NCI-H748 treated with DMSO at 0.1 percent for 48 hours (cell line): ENCODE data around the gene FHOD1.

Experiments used
- DNase-seq: peaks from one replicate; lab custom pipeline; 2025; lab: John Stamatoyannopoulos, UW

FHOD1 gene

DNA sequence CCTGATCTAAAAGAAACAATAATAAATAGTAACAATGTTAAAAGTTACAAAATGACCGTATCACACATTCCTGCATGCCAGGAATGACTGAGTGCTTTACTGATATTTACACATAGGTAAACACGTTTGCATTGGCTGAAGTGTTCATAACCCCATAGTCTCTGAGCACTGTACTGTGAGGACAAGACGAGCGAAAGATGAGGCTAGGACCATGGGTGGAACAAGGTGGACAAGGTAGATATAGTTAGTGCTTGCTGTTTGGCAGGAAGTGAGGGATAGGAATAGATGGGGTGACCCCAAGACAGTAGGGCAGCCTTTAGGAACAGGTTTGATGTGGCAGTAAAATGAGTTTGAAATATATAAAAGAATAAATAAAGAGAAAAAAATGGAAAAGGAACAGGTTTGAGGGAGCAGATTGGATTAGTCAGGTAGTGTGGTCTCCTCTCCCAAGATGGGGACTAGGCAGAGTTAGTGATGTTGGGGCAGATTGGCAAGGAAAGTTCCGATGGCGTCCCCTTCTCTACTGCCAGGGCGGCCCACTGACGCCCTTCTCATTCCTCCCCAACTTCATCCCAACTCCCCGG lies 55.8 kb downstream of the FHOD1 start:
- no peak for DNase-seq

GRCh38 chr16:67190448-67191399 lies 56.6 kb downstream of the FHOD1 start:
- no peak for DNase-seq

DNA sequence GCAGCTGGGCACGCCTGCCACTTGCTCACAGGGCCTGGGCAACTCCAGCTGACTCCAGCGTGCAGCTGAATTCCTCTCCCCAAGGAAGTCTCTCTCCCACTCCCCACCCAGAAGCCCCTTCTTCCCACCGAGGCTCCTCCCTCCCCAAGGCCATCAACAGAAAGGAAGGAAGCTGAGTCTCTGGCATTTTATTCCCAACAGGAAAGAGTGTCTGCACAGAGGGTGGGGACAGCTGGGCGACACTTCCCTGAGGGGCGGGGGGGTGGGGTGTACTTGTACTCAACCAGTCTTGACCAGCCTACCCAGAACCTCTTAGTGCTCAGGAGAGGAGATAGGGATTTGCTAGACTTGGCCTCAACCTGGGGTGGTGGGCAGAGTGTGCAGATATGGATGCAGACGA lies 57.2 kb downstream of the FHOD1 start, which contains the start of gene EXOC3L1:
Gene EXOC3L1, minus strand, starts transcription at position 96 of the 400 bp plus-strand sequence. CDS start 460 bp downstream, outside the sequence.
- no peak for DNase-seq

DNA sequence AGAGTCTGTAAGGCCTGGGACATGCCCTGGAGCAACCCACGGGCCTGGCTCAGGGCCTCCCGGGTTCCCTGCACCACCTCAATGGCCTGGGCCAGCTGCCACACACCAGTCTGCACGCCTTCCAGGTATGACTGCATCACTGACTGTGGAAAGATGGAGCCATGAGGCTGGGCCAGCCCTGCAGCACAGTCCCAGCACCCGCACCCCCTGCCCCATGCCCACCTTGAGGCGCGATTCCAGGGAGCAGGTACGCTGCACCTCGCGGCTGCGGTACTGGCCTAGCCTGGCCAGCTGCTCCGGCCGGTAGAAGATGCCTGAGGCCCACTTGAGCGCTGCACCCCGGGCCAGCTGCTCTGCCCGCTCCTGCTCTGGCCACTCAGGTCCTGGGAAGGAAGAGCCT lies 58.5 kb downstream of the FHOD1 start:
- no peak for DNase-seq

DNA sequence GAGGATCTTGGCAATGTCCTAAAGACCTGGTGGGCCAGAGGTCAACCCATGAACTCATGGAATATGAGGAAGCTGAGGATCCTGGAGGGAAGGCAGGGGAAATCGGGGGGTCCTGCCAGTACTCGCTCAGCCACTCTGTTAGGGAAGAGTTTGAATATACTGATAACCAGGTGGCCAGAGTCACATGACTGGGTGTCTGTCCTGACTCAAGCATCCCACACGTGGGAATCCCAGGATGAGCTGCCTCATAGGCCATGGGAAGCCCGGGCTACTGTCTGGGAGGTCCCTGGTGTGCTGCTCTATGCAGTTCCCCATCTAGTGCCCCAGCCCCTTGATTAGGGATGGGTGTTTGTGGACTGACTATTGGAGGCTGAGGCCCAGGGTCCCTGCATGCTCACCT lies 59.0 kb downstream of the FHOD1 start:
- DNase-seq: no peak

GRCh38 chr16:67187175-67187890 lies 59.9 kb downstream of the FHOD1 start:
- DNase-seq: no peak

- no peak for DNase-seq
Observed at GRCh38 chr16:67186550-67186950, 60.7 kb downstream of the FHOD1 start.

GRCh38 chr16:67185651-67186134 lies 61.6 kb downstream of the FHOD1 start:
- DNase-seq: no peak

DNA sequence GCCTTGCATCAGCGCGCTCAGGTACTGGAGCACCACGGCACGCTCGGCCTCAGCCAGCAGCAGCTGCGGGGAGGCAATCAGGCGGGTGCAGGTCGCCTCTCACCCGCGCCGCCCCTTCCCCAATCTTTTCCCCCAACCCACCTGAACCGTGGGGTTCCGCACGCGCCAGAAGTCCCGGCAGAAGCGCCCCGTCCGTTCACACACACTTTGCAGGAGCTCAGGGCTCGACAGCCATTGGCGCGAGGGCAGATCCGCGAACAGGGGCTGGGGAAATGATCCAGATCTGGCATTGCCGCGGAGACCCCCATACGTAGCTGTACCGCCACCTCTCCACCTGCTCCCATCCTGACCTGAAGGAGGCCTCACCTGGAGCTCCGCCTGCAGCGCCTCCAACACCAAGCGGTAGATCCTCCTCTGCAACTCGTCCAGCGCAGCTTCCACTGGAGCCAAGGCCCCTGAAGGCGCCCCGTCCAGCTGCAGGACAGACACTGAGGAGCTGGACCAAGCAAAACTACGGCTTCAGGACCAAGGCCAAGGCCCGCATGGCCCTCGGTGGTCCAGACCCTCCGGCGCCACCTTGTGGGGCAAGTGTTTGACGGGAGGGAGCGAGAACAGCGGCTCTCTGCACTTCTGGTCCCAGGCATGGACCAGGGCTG lies 62.2 kb downstream of the FHOD1 start:
- peak; percentile 15 for DNase-seq

- no peak for DNase-seq
Observed at GRCh38 chr16:67184453-67184994, 62.8 kb downstream of the FHOD1 start.

DNA sequence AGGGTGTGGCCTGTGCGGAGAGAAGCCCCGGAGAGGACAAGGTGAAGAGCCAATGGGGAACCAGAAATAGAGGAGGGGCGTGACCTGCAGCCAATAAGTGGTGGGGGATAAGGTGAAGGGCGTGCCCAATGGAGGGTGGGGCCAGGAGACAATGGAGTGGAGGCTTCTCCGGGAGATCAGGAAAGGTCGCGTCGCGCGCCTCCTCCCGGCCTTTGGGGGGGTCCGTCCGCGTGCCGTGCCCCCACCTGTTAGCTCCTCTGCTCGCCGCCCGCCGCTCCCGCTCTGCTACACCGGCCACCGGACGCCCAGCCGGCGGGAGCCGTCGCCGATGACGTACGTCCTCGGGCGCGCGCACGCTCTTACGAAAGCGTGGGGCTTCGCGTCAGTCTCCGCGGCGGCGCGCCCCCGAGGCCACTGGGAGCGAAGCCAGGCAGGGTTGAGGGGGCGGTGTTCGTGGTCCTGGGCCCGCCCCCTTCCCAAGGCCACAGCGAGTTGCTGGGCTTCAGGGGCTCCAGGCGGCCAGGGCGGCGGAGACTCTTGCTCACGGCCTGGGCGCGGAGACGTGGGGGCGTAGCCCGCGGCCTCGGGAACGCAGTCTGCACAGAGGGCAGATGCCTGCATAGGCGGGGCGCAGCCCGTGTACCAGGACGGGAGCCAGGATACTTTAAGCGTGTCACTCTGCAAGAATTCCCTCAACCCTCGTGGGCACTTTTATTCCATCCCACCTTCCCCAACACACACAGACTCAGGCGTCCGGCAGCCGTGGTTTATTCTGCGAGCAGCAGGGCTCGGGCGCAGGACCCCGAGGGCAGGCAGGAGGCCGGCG lies 63.4 kb downstream of the FHOD1 start, which contains the start of gene MATCAP1:
Gene MATCAP1, minus strand, starts transcription at position 337 of the 826 bp plus-strand sequence. CDS start 3,353 bp downstream, outside the sequence.
- DNase-seq: peak; percentile 95

DNA sequence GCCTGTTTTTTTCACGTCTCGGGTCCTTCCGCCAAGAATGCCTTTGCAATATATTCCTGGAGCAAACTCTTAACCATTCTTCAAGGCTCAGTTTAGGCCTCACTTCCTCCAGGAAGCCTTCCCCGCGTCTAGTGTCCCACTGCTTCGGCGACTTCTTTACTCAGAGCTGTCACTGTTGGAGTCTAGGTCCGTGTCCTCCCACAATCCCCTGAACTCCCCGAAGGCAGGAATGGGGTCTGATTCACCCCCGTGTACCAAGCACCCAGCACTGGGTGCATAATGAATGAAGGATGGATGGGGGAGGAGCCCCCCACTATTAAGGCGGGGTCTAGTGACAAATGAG lies 64.0 kb downstream of the FHOD1 start:
- no peak for DNase-seq

DNA sequence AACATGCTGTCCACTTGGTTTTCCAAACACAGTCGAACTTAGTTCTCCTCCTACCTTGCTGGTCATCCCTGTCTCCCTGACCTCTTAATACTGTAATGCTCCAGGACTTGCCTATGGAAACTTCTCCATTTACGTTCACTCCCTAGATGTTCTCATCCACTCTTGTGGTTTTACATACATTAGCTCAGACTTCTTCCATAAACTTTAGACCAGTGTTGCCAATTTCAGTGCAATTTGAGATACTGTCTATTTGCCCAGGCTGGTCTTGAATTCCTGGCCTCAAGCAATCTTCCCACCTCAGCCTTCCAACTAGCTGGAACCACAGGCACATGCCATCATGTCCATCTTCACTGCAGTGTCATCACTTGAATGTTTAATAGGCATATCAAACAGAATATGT lies 65.0 kb downstream of the FHOD1 start:
- no peak for DNase-seq

DNA sequence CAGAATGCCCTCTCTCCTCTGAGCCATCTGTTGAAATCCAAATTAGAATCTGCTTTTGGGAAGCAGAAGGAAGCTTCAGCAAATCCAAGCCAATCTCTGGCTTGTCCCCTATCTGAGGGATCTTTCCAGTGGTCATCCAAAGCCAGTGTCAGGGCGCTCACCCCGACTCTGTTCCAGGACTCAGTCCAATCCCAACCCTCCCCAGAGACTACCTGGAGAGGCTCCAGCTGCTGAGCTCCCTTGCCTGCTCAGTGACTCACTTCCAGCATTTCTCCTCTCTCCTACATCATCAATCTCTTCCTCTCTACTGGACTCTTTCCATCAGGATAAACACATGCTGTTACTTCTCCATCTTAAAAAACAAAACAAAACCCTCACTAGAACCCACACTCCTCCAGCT lies 65.9 kb downstream of the FHOD1 start:
- DNase-seq: no peak

DNA sequence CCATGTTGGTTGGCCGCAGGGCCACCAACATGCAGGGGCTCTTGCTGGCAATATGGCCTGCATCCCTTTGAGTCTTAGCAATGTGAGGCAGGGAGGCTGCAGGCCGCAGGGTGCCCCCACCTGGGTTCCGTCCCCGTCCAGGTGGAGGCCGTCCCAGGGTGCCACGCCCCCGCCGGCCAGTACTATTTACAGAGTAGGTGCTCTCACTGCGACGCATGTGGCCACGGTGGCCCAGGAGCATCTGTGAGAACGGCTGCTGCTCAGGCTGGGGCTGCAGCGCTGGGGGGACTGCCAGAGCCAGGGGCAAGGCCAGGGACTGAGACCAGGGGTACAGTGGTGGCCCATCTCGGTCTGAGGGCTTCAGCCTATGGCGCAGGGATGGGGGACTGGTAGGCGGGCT lies 67.1 kb downstream of the FHOD1 start:
- no peak for DNase-seq

DNA sequence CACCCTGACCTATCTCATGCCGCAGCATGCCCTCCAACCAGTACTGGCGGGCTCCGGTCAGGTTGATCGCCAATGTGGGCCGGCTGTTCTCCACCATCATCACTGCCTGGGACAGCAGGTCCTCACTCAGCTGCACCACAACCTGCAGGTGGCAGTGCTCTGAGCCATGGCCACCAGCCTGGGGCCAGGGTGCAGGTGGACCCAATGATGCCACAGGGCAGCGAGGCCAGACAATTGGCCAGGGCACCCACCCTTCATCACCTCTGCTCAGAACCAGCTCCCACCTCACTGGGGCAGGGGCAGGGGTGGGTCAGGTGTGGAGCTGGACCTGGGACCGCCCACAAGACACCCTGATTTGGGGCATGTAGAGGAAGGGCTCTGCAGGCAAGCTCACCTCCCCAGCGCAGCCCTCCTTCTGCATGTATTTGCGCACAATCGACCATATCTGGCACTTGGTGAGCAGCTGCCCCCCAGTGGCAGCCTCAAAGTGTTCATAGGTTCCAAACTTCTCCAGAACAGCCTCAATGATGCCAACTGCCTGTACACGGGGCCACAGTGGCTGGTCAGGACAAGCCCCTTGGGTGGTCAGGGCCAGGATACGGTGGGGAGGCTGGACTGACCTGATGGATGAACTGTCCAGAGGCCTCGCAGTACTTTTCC lies 67.7 kb downstream of the FHOD1 start:
- DNase-seq: no peak
